Uterus (tissue), 2 donors: ENCODE results near the gene YTHDF1.

ENCODE experiments used
- CTCF ChIP-seq, 4 experiments: fragments of 200-600 bp in 2 of 4; fragments of 450-650 bp in 2 of 4; sonication (generic) in 2 of 4; IDR thresholded peaks; one replicate each; pipeline ENCODE4 v1.5.1; 2016 to 2019; ENCODE audit warnings: antibody characterized with exemption in 4 of 4, mild to moderate bottlenecking in 2 of 4, moderate library complexity in 1 of 4
- POLR2A ChIP-seq, 2 donors: fragments of 450-650 bp; IDR thresholded peaks; one replicate each; pipeline ENCODE4 v1.6.1; 2016; ENCODE audit warnings: antibody characterized with exemption in 2 of 2, mild to moderate bottlenecking in 1 of 2, moderate library complexity in 1 of 2

GRCh38 chr20:63181226-63181625, 34.7 kb downstream of the YTHDF1 start:
- no peak for TF ChIP-seq CTCF (IDR thresholded peaks at IDR 0.05)
- TF ChIP-seq POLR2A (IDR thresholded peaks at IDR 0.05) = no peak
